ENCODE results near the gene BAZ1B. TPM values are rescaled to one million over a fixed set of nuclear protein-coding genes. Genes with fewer than 3 reads are reported as not detected.
"Not testable (repeated sequence)": the region's sequence is repeated elsewhere in the genome, so short reads cannot be mapped to it uniquely, and the experiment has no call there.

The BAZ1B gene
- total and polyA plus RNA-seq, 7 donors: 15.7 to 50.6 (median 41.6) TPM

DNA sequence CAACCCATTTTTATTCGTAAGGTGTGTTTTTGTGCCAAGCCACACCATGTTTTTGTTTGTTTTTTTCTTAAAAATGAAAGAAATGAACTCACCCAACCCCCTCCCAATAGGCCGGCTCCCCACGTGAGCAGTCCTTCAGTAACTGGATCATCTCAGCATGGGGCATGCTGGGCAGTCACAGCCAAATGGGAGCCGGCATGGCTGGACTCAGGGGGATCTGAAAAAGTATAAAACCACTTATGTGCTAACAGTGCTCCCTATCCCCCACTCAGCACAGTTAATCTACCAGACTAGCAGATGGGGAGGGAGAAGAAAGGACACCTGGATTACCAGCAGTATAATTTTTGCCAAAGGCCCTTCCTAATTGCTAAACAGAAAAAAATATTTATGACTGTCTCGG is 39.3 kb downstream of the BAZ1B start:
- Histone ChIP-seq H3K27ac (no peak overlapping the region), H3K4me3 (no peak overlapping the region), H3K9me3 (no peaks in the 10 kb centered on the region), H3K27me3 (ENCODE audit: insufficient read depth in 3 of 3, low read length in 2 of 3) (no peaks in the 10 kb centered on the region), H3K4me1 (peaks cover 12% of the 10 kb centered on the region), H3K36me3 (ENCODE audit: insufficient read depth in 1 of 2, low read depth in 1 of 2) (peaks cover 2 to 87% of the 10 kb centered on the region in 2 donors)
- ATAC-seq (peak in 2 of 4 donors; percentile 55 to 68), DNase-seq (no peak)
- TF ChIP-seq, protein P1, sequence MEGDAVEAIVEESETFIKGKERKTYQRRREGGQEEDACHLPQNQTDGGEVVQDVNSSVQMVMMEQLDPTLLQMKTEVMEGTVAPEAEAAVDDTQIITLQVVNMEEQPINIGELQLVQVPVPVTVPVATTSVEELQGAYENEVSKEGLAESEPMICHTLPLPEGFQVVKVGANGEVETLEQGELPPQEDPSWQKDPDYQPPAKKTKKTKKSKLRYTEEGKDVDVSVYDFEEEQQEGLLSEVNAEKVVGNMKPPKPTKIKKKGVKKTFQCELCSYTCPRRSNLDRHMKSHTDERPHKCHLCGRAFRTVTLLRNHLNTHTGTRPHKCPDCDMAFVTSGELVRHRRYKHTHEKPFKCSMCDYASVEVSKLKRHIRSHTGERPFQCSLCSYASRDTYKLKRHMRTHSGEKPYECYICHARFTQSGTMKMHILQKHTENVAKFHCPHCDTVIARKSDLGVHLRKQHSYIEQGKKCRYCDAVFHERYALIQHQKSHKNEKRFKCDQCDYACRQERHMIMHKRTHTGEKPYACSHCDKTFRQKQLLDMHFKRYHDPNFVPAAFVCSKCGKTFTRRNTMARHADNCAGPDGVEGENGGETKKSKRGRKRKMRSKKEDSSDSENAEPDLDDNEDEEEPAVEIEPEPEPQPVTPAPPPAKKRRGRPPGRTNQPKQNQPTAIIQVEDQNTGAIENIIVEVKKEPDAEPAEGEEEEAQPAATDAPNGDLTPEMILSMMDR (IDR thresholded peaks at IDR 0.05): no peak
- intact Hi-C loops (cut with DNase I): no loop called here
- 46 to 66% (median 52%) methylated on average over 5 of the region's 5 CpGs for WGBS, 3 donors

DNA sequence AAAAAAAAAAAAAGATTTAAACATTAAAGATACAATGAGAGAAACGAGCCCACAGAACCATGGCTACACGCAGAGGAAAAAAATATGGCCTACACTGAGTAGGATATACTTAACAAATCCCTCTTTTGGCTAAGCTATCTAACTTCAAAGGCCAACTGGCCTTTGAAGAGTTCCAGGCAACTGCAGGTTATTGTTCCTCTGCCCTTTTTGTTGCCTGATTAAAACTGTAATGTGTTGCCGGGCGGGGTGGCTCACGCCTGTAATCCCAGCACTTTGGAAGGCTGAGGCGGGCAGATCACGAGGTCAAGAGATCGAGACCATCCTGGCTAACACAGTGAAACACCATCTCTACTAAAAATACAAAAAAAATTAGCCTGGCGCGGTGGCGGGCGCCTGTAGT is 40.6 kb downstream of the BAZ1B start:
- peaks cover 12% of the 10 kb centered on the region for H3K4me1 ChIP-seq
- H3K27ac ChIP-seq; H3K4me3 ChIP-seq; intact Hi-C loops (cut with DNase I); H3K27me3 ChIP-seq (ENCODE audit: insufficient read depth in 3 of 3, low read length in 2 of 3); DNase-seq; H3K9me3 ChIP-seq: not testable (repeated sequence)
- peaks cover 12 to 87% of the 10 kb centered on the region in 2 donors for H3K36me3 ChIP-seq (ENCODE audit: insufficient read depth in 1 of 2, low read depth in 1 of 2)
- 53 to 79% (median 55%) methylated on average over 12 of the region's 12 CpGs for WGBS, 3 donors
- peak in 2 of 4 donors; percentile 47 to 66 for ATAC-seq

DNA sequence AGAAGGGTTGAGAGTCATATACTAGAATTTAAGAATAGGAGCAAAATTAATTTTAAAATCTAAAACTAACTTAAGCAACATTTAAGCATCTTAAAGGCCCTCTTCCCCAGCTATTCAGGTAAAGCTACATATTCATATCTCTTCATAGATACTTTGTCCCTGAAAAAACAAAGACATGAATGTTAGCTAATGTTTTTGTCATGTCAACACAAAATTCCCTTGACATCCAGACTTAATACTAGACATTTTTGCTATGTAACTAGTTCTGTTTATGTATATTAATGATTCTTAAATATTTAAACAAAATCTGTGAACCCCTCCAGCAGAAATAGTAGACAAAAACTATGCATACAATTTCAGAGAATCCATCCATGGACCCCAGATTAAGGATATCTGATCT is 43.5 kb downstream of the BAZ1B start:
- TF ChIP-seq, protein P1 (IDR thresholded peaks at IDR 0.05): no peak
- H3K27me3 ChIP-seq (ENCODE audit: insufficient read depth in 3 of 3, low read length in 2 of 3): no peaks in the 10 kb centered on the region
- intact Hi-C loops (cut with DNase I): no loop called here
- peaks cover 12% of the 10 kb centered on the region for H3K4me1 ChIP-seq
- no peak overlapping the region for H3K27ac ChIP-seq
- H3K4me3 ChIP-seq: no peak overlapping the region
- ATAC-seq (no peak), DNase-seq (no peak)
- H3K9me3 ChIP-seq: no peaks in the 10 kb centered on the region
- peaks cover 11 to 87% of the 10 kb centered on the region in 2 donors for H3K36me3 ChIP-seq (ENCODE audit: insufficient read depth in 1 of 2, low read depth in 1 of 2)

DNA sequence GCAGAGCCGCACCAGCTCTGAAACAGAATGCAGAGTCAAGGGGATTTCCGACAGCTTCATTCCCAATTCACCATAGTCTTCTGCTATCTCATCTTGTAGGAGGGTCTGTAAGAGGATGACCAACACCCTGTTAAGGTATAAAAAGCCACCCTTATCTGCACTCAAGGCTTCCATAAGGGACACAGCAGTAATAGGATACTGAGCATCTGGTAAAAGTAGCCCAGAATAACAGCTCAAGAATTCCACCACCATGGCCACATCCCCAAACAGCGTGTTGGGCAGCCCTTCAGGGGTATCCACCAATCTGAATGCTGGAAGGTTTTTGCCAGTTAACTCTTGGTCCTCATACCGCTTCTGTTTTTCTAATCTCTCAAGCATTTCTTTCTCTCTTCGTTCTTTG is 44.7 kb downstream of the BAZ1B start:
- WGBS, 3 donors: 70 to 95% (median 87%) methylated on average over 5 of the region's 5 CpGs
- no peaks in the 10 kb centered on the region for H3K9me3 ChIP-seq
- peaks cover 11 to 77% of the 10 kb centered on the region in 2 donors for H3K36me3 ChIP-seq (ENCODE audit: insufficient read depth in 1 of 2, low read depth in 1 of 2)
- no peaks in the 10 kb centered on the region for H3K27me3 ChIP-seq (ENCODE audit: insufficient read depth in 3 of 3, low read length in 2 of 3)
- intact Hi-C loops (cut with DNase I): no loop called here
- no peak for DNase-seq
- peaks cover 4% of the 10 kb centered on the region for H3K4me1 ChIP-seq
- H3K4me3 ChIP-seq: no peak overlapping the region
- ATAC-seq: no peak
- TF ChIP-seq, protein P1 (IDR thresholded peaks at IDR 0.05): no peak
- no peak overlapping the region for H3K27ac ChIP-seq

DNA sequence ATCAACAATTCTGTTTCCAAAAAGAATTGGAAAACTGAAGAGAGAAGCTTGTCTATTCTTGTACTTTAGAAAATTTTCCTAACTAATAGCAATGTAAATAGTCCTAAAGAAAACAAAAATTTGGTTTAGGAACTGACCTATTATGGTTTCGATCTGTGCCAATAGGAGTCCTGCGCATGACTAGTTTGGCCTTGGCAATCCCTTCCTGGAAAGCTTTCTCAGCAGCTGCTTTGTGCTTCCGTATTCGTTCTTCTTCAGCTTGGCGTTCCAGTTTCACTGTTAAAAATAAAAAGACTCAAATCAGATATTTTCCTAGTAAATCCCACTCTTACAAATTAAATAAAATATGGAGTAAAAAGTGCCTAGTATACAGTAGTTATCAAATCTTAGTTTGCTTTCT is 51.9 kb downstream of the BAZ1B start:
- peak overlapping the region; percentile 13 for H3K27ac ChIP-seq
- H3K36me3 ChIP-seq (ENCODE audit: insufficient read depth in 1 of 2, low read depth in 1 of 2): peaks cover 6 to 78% of the 10 kb centered on the region in 2 donors
- intact Hi-C loops (cut with DNase I): no loop called here
- DNase-seq: no peak
- 23 to 32% (median 28%) methylated on average over 5 of the region's 5 CpGs for WGBS, 3 donors
- H3K9me3 ChIP-seq: no peaks in the 10 kb centered on the region
- TF ChIP-seq, protein P1 (IDR thresholded peaks at IDR 0.05): no peak
- no peaks in the 10 kb centered on the region for H3K27me3 ChIP-seq (ENCODE audit: insufficient read depth in 3 of 3, low read length in 2 of 3)
- H3K4me3 ChIP-seq: no peak overlapping the region
- H3K4me1 ChIP-seq: peaks cover 4% of the 10 kb centered on the region
- peak in 2 of 4 donors; percentile 34 to 51 for ATAC-seq

DNA sequence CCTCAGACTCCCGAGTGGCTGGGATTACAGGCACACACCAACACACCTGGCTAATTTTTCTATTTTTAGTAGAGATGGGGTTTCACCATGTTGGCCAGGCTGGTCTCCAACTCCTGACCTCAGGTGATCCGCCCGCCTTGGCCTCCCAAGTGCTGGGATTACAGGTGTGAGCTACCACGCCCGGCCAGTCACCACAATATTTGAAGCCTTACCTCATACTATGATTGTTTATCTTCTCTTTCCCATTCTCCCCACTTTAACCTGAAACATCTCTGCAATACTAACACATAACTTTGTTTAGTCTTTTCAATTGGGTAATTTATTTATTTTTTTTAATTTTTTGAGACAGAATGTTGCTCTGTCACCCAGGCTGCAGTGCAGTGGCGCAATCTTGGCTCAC is 55.0 kb downstream of the BAZ1B start:
- WGBS, 3 donors: 32 to 73% (median 40%) methylated on average over 6 of the region's 6 CpGs
- H3K9me3 ChIP-seq; intact Hi-C loops (cut with DNase I); H3K27me3 ChIP-seq (ENCODE audit: insufficient read depth in 3 of 3, low read length in 2 of 3); H3K4me1 ChIP-seq; DNase-seq; H3K4me3 ChIP-seq: not testable (repeated sequence)
- Histone ChIP-seq H3K27ac (peak overlapping the region; percentile 1), H3K36me3 (ENCODE audit: insufficient read depth in 1 of 2, low read depth in 1 of 2) (peaks cover 15 to 90% of the 10 kb centered on the region in 2 donors)
- ATAC-seq: peak; percentile 50 to 71 (median 58)
